PFSK-1 (cell line): ENCODE results near the gene GMEB2.

Source experiments
- FOXP2 ChIP-seq: optimal IDR thresholded peaks from 2 replicates; pipeline ENCODE3; 2011; ENCODE audit warnings: borderline replicate concordance, control low read depth, inconsistent platforms; ENCODE audit not compliant: insufficient read depth; ENCODE audit errors: extremely low read length, extremely low read depth
- POLR2AphosphoS5 ChIP-seq: IDR thresholded peaks from 2 replicates; pipeline ENCODE4 v1.6.1; 2012; ENCODE audit warnings: low read depth, mild to moderate bottlenecking, control low read depth, low read length, moderate library complexity
- REST ChIP-seq, 2 experiments: IDR thresholded peaks; 2 replicates each; pipeline versions ENCODE4 v1.6.1 to v1.8.0; 2011 to 2012; ENCODE audit warnings: low read depth in 2 of 2, low read length in 2 of 2, control low read depth in 1 of 2, inconsistent platforms in 1 of 2, mild to moderate bottlenecking in 1 of 2, moderate library complexity in 1 of 2; ENCODE audit not compliant: insufficient read depth in 1 of 2
- SIN3A ChIP-seq: IDR thresholded peaks from 2 replicates; pipeline ENCODE4 v1.6.1; 2012; ENCODE audit warnings: mild to moderate bottlenecking, low read length, moderate library complexity, borderline replicate concordance; ENCODE audit not compliant: insufficient read depth
- TAF1 ChIP-seq: IDR thresholded peaks from 2 replicates; pipeline ENCODE4 v1.6.1; 2012; ENCODE audit warnings: low read length, control low read depth, borderline replicate concordance; ENCODE audit not compliant: insufficient read depth

Gene GMEB2

GRCh38 chr20:63552481-63553249 lies 74.2 kb downstream of the GMEB2 start:
- TF ChIP-seq SIN3A (no peak), REST (IDR thresholded peaks at IDR 0.05; ENCODE audit: insufficient read depth in 1 of 2, low read depth in 2 of 2, low read length in 2 of 2) (no peak), POLR2AphosphoS5 (no peak), FOXP2 (no peak), TAF1 (no peak)

GRCh38 chr20:63551068-63551467 lies 75.8 kb downstream of the GMEB2 start:
- TF ChIP-seq TAF1 (no peak), REST (IDR thresholded peaks at IDR 0.05; ENCODE audit: insufficient read depth in 1 of 2, low read depth in 2 of 2, low read length in 2 of 2) (no peak), SIN3A (no peak)

GRCh38 chr20:63549679-63550282 lies 77.1 kb downstream of the GMEB2 start:
- TF ChIP-seq POLR2AphosphoS5: no peak
- no peak for TF ChIP-seq TAF1
- TF ChIP-seq REST (IDR thresholded peaks at IDR 0.05; ENCODE audit: insufficient read depth in 1 of 2, low read depth in 2 of 2, low read length in 2 of 2): no peak
- no peak for TF ChIP-seq SIN3A
- TF ChIP-seq FOXP2: no peak

GRCh38 chr20:63549019-63549418 lies 77.9 kb downstream of the GMEB2 start:
- TF ChIP-seq REST (IDR thresholded peaks at IDR 0.05; ENCODE audit: insufficient read depth in 1 of 2, low read depth in 2 of 2, low read length in 2 of 2) (no peak), FOXP2 (no peak), TAF1 (no peak), SIN3A (no peak), POLR2AphosphoS5 (no peak)
